HG03159 (cell line): ENCODE measurements around the gene TSGA10.
A peak's percentile ranks its signal among the peaks of the same experiment; 100 is the strongest.
"Not testable (repeated sequence)": the region's sequence is repeated elsewhere in the genome, so short reads cannot be mapped to it uniquely, and the experiment has no call there.

Experiments used
- ATAC-seq: cut with Tn5 transposase; IDR thresholded peaks from one replicate; pipeline ENCODE4 v1.9.1; 2021; ENCODE audit warnings: mild to moderate bottlenecking, moderate library complexity; ENCODE audit not compliant: unreplicated experiment

TSGA10 gene

GRCh38 chr2:99084256-99084655 is 70.5 kb downstream of the TSGA10 start:
- ATAC-seq, result no peak

- ATAC-seq, result no peak
Observed at GRCh38 chr2:99081891-99082290, 72.9 kb downstream of the TSGA10 start.

- no peak for ATAC-seq
Observed at GRCh38 chr2:99079226-99079625, 75.5 kb downstream of the TSGA10 start.

DNA sequence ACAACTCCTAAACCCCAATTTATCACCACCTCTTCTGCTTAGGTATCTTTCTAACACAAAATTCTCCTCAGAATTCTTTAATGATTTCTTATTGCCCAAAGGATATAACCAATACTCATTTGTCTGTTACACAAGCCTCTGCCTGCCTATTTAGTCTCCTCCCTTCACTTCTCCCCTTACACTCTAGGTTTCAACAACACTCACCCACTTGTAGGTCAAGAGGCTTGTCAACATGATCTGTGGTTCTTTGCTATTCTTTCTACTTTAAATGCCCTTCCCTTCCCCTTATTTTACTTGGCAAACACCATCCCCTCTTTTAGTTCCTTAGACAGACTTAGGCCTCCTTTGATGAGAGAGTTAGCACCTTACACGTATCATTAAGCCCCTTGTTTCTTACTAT is 82.2 kb downstream of the TSGA10 start:
- no peak for ATAC-seq

DNA sequence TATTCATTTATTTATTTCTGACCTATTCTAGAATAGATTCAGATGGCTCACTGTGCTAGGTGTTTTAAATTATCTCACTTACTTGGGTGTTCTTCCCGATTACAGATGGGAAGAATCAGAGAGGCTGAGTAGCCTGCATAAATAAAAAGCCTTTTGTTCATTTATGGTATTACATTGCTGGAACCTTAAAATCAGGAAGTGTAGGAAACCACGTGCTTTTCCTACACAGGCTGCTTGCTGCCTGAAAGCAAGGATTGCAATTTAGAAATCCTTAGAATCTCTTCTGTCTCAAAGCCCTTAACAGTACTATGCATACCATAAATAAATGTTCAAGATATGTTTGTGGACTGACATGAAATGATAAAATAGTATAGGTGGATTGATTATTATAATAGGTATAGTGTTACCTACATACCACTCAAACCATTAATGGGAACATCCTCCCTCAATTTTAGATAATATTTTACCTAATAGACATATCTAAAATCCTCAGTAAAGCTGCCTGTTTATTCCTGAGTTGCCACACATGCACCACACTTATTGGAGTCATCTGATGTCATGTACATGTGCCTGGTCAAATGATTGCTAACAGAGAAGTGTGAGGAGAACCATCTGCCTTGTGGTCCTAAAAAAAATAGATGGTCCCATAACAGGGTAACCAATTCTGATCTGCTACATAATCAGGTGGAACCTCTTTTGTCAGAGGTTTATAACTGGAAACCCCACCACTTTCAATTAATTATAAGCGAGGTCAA is 86.7 kb downstream of the TSGA10 start:
- ATAC-seq, result no peak

DNA sequence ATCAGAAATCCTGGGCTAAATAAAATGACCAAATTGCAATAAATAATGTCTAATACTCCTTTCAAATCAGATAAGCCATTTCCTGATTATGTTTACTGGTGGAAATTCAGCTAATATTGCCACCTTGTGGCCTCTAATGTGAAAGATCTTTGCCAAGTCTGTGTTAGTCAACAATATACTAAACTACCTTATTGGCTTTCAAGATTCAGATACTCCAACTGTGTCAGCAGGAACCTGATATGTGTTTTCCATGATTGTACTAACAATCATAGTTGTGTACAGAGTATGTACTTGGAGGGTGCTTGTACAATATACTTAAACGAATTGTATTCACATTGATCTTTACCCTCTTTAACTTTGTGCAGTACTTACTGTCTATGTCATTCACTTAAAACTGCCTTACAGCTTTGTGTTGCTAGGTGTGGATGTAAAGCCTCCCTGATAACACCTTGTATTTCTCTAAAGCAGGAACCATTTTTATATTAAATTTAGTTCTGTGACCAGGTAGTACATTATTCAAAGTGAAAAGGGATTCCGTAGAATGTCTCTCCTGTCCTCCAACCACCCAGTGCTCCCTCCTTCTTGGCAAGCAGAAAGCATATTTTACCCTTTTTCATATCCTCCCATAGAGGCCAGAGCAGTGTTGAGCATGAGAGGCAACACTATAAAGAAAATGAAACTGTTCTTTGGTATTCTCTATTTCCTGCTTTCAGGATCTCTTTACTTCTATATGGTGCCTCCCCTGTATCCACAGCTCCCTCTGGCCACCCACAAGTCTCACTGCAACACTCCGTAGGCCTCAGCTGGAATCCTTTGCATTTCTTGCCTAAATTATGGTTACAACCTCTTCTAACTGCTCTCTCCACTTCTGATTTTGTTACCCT is 88.4 kb downstream of the TSGA10 start:
- peak; percentile 90 for ATAC-seq

- ATAC-seq, result not testable (repeated sequence)
Observed at GRCh38 chr2:99049187-99049586, 105.6 kb downstream of the TSGA10 start.

DNA sequence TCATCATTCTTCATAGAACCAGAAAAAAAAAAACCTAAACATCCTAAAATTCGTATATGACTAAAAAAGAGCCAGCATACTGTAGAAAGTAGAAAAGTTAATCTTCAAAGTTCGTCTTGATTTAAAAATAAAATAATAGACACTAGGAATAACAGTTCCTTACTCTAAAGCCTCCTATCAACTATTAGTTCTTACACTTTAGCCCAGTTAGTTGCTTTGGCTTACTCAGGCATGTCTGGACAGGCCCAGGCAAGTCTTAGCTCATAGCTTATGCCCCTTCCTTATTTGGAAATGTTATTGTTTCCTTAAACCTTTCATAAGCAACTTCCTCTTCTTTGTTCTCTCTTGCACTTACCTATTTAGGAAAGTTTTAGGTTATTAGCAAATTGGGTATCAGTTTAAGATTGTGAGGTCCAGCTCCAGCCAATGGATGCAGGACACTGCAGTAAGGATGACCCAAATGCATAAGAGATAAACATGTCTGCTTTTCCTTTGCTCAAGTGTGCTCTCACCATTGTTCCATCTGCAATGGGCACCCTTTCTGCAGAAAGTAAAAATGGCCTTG is 113.9 kb downstream of the TSGA10 start:
- not testable (repeated sequence) for ATAC-seq

- ATAC-seq, result no peak
Observed at GRCh38 chr2:99035920-99036319, 118.8 kb downstream of the TSGA10 start.

GRCh38 chr2:99032786-99033185 is 122.0 kb downstream of the TSGA10 start:
- ATAC-seq, result no peak

GRCh38 chr2:99032001-99032400 is 122.7 kb downstream of the TSGA10 start:
- ATAC-seq, result no peak

DNA sequence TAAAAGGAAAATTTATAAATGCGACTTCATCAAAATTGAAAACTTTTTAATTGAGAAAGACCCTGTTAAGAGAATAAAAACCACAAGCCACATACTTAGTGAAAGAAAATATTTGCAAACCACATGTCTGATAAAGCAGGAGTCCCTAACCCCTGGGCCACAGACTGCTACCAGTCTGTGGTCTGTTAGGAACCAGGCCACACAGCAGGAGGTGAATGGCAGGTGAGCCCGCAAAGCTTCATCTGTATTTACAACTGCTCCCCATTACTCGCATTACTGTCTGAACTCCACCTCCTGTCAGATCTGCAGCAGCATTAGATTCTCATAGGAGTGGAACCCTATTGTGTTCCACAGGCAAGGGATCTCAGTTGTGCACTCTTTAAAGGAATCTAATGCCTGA is 123.3 kb downstream of the TSGA10 start:
- no peak for ATAC-seq

DNA sequence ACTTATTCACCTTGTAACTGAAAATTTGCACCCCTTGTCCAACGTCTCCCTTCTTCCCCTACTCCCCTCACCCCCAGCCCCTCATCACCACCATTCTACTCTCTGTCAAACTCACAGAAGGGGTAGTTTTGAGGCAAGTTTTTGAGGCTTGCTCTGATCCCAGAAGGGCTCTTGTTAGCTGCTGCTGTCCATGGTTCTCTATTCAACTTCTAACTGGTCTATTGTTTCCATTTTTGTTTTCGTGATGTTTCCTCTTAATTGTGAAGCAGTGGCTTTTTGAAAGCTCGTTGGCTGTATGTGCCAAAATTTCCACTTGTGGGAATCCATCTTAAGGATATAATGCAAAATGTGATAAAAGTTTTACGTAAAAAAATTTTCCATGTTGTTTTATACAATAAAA is 126.2 kb downstream of the TSGA10 start:
- no peak for ATAC-seq

- ATAC-seq, result no peak
Observed at GRCh38 chr2:99027856-99028255, 126.9 kb downstream of the TSGA10 start.

GRCh38 chr2:99000708-99001107 is 154.0 kb downstream of the TSGA10 start:
- ATAC-seq, result no peak

GRCh38 chr2:98988695-98989094 is 166.0 kb downstream of the TSGA10 start:
- ATAC-seq, result not testable (repeated sequence)

DNA sequence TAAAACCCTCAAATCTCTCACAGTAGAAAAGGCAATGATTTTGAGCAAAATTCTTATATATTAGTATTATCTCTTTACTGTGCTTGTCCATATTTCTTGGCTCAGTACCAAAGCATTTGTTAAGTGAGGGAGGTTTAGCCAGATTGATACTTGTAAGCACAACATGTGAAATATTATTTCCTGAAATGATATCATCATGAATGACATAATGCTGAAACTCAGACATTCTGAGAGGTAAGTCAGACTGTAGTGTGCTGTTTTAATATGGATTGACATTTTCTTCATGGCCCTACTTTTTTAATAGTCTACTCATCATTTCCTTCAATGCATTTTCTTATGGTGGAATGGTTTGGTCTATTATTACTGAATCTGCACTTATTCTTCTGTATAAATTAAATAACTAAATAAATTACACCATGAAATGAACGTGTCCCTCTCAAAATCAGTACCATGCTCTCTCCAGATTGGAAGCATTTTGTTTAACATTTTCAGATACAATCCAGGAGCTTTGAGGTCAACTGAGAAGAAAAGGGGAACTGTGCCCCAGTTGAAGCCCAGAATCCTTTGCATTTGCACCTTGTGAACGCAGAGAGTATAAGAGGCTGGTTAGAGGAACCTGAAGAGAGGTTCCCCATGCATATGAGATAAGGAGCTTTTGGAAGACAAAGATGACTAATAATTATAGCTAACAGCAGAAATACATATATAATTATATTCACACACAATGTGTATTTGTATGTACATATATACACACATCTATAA is 168.7 kb downstream of the TSGA10 start:
- no peak for ATAC-seq

DNA sequence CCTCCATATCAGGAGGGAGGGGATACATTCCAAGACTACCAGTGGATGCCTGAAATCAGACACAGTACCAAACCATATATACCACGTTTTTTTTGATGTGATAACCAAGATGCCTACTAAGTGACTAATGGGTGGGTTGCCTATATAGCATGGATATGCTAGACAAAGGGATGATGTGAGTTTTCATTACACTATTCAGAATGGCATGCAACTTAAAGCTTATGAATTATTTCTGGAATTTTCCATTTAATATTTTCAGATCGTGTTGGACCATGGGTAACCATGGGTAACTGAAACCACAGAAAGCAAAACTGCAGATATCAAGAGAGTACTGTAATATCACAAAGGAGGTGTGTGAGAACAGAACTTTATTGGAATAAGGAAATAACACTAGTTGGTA is 179.1 kb downstream of the TSGA10 start:
- ATAC-seq, result no peak

DNA sequence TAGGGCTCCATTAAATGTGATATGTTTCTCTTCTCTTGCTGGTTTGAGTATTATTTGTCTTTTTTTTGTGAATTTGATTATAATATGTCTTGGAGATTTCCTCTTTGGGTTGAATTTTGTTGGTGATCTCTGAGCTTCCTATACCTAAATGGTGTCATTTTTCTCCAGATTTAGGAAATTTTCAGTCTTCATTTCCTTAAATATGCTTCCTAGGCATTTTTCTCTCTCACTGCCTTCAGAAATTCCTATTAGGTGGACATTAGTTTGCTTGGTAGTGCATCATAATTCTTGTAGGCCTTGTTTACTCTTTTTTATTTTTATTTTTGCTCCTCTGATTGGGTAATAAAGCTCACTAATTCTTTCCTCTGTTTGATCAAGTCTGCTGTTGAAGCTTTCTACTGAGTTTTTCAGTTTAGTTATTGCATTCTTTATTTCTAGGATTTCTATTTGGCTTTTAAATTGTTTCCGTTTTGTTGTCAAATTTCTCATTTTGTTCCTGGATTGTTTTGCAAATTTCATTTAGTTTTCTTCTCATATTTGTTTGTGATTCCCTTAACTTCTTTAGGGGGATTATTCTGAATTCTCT is 182.1 kb downstream of the TSGA10 start:
- no peak for ATAC-seq

DNA sequence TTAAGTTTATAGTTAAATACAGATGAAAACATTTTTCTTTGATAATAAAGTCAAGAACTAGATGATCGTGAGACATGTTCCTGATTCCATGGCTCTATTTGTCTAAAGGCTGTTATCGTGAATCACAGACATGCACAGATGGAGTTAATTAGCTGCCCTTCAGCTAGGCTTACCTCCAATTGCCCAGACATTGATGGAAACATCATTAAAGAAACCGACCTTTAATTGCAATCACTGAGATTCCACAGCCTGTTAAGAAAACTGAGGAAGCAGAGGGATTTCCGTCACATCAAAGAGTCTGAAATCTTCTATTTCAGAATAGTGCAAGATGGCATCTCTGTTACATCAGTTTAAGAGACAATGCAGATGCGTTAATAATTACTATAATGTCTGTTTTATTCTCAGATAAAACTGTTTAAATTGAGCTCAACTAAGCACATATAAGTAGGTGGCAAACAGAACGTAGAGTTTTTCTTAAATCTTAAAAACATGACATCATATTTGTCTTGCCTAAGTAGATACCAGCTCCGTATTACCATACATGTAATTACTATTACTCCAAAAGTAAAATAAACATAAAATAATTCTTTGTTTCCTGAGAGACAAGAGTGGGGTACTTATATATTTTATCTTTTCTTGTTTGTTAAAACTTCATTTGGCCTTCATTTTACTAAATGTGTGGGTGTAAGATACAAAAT is 194.8 kb downstream of the TSGA10 start:
- ATAC-seq, result no peak
